ENCODE measurements around the gene LMNTD2. TPM values are rescaled to one million over a fixed set of nuclear protein-coding genes. Genes with fewer than 3 reads are reported as not detected.
A peak's percentile ranks its signal among the peaks of the same experiment; 100 is the strongest.

LMNTD2 gene
- total RNA-seq, 1 donor from 2014 or later = 16.6 TPM

DNA sequence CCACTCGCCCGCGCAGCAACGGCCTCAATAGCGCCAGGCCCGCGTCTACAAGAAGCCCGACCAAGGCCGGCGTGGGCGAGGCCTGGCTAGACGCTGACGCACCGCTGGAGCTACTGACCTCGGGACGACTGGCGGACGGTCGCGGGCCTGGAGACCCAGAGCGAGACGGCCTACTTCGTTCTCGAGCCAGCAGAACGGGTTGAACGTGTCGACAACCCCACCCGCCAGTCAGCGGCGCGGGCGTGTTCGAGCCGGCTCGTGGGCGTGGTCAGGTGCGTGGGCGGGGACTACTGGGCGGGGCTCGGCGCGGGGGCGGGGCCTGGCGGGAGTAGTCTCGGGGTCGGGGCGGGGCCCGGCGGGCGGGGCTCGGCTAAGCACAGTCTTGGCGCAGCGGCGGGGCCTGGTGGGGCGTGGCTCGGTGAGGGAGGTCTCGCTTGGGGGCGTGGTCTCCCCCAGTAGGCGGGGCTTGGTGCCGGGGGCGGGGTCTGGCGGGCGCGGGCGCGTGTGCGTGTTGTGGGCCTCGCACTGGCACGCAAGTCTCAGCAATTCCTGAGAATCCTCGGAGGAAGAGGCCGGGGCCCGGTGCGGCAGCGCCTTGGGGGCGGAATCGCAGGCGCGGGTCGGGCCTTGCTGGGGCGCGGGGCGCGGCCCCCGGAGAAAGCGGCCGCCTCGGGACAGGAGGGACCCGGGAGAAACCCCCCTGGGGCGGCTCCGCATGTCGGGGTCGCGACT, 53.4 kb downstream of the LMNTD2 start, which contains the start of gene RNH1:
TSS of gene RNH1 (minus strand) at position 248 of the 732 bp plus-strand sequence. CDS start 5,080 bp downstream, outside the sequence.
- Mint-ChIP-seq H3K4me1 (peaks cover 22% of the 10 kb centered on the region), H3K9me3 (no peaks in the 10 kb centered on the region), H3K27ac (peak within 1 kb of the TSS; percentile 100), H3K27me3 (ENCODE audit: low read depth) (no peaks in the 10 kb centered on the region), H3K4me3 (peak within 1 kb of the TSS; percentile 96), H3K36me3 (peaks cover 11% of the 10 kb centered on the region)
- DNase-seq (ENCODE audit: low spot score in 2 of 2, unreplicated experiment in 2 of 2) = peak; percentile 100
- TF ChIP-seq, protein P1, sequence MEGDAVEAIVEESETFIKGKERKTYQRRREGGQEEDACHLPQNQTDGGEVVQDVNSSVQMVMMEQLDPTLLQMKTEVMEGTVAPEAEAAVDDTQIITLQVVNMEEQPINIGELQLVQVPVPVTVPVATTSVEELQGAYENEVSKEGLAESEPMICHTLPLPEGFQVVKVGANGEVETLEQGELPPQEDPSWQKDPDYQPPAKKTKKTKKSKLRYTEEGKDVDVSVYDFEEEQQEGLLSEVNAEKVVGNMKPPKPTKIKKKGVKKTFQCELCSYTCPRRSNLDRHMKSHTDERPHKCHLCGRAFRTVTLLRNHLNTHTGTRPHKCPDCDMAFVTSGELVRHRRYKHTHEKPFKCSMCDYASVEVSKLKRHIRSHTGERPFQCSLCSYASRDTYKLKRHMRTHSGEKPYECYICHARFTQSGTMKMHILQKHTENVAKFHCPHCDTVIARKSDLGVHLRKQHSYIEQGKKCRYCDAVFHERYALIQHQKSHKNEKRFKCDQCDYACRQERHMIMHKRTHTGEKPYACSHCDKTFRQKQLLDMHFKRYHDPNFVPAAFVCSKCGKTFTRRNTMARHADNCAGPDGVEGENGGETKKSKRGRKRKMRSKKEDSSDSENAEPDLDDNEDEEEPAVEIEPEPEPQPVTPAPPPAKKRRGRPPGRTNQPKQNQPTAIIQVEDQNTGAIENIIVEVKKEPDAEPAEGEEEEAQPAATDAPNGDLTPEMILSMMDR (IDR thresholded peaks at IDR 0.05; ENCODE audit: unreplicated experiment) = no peak

DNA sequence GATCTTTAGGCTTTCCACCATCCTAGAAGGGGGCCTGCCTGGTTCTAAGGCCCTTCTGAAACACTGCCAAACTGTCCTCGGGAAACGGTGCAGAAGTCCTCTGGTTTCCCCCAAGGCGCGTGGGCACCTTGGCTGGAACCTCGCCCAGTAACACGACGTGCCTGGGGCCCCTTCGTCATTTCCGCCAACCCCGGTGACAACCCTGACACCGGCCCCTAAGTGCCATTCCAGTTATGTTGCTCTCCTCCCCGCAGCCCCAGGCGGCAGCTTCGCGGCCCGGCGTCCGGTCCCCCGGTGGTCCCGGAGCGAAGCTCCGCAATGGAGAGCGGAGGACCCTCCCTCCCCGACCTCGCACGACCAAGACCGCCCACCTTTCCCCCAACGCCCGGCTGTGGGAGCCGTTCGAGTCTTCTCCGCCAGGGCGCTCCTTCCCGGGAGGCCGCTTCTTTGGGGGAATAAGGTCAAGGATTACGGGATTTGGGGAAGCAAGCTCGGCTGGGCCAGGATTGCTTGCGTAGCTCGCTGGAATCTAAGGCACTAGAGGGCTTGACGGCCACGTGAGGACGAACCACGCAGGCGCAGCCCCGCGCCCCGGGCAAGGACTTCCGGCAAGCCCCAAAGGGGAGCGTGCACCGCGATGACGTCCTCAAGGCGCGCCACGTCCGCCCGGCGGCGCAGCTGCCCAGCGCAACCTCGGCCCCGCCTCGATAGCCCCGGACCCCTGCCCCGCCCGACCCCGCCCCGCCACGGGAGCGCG, 54.1 kb downstream of the LMNTD2 start:
- H3K27me3 Mint-ChIP-seq (ENCODE audit: low read depth) = no peaks in the 10 kb centered on the region
- TF ChIP-seq, protein P1 (IDR thresholded peaks at IDR 0.05; ENCODE audit: unreplicated experiment) = peak; percentile 12
- peak overlapping the region; percentile 96 for H3K4me3 Mint-ChIP-seq
- peaks cover 8% of the 10 kb centered on the region for H3K36me3 Mint-ChIP-seq
- peak; percentile 97 to 99 for DNase-seq (ENCODE audit: low spot score in 2 of 2, unreplicated experiment in 2 of 2)
- peaks cover 22% of the 10 kb centered on the region for H3K4me1 Mint-ChIP-seq
- peak overlapping the region; percentile 100 for H3K27ac Mint-ChIP-seq
- H3K9me3 Mint-ChIP-seq = no peaks in the 10 kb centered on the region

DNA sequence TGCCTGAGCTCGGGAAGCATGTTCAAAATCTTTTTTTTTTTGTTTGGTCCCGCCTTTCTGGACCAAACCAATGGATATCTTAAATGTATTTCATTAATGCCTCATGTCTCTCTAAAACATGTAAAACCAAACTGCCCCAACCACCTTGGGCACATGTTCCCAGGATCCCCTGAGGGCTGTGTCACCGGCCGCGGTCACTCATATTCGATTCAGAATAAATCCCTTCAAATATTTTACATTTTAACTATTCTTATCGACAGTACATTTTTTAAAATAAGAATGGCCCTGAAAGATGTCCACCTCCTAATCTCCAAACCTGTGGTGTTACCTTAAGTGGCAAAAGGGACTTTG, 55.6 kb downstream of the LMNTD2 start:
- DNase-seq (ENCODE audit: low spot score in 2 of 2, unreplicated experiment in 2 of 2) = no peak
- H3K36me3 Mint-ChIP-seq = peaks cover 7% of the 10 kb centered on the region
- no peaks in the 10 kb centered on the region for H3K9me3 Mint-ChIP-seq
- H3K4me3 Mint-ChIP-seq = peak overlapping the region; percentile 96
- TF ChIP-seq, protein P1 (IDR thresholded peaks at IDR 0.05; ENCODE audit: unreplicated experiment) = no peak
- peaks cover 22% of the 10 kb centered on the region for H3K4me1 Mint-ChIP-seq
- peak overlapping the region; percentile 100 for H3K27ac Mint-ChIP-seq
- no peaks in the 10 kb centered on the region for H3K27me3 Mint-ChIP-seq (ENCODE audit: low read depth)

Small RNA genes lying within 50 kb of the gene (microRNA-seq; reads per million reads assigned to microRNA genes)
- 1,376 reads per million, percentile 83 among the genes with 10 or more reads in this experiment for gene MIR210

Other genes with a start within 250 kb of the LMNTD2 start
- 120 to 128 TPM (median 122 TPM) in 3 replicates for gene IFITM1, start 246.7 kb downstream of the LMNTD2 start, total RNA-seq
- 540 to 561 TPM (median 547 TPM) in 3 replicates for gene IFITM3, start 239.9 kb downstream of the LMNTD2 start, total RNA-seq
- 294 to 314 TPM (median 300 TPM) in 3 replicates for gene B4GALNT4, start 191.2 kb downstream of the LMNTD2 start, total RNA-seq
- 57.5 to 65.7 TPM (median 58.8 TPM) in 3 replicates for gene PKP3, start 166.5 kb downstream of the LMNTD2 start, total RNA-seq
- 35.5 to 42.5 TPM (median 39.2 TPM) in 3 replicates for gene SIGIRR, start 145.7 kb downstream of the LMNTD2 start, total RNA-seq
- gene ANO9, start 118.7 kb downstream of the LMNTD2 start, total RNA-seq = 29.7 to 32.3 TPM (median 30.6 TPM) in 3 replicates
- gene PTDSS2, start 110.5 kb downstream of the LMNTD2 start, total RNA-seq = 39.0 to 49.7 TPM (median 42.1 TPM) in 3 replicates
- 81.7 to 89.4 TPM (median 83.2 TPM) in 3 replicates for gene RNH1, start 53.5 kb downstream of the LMNTD2 start, total RNA-seq
- gene HRAS, start 25.2 kb downstream of the LMNTD2 start, total RNA-seq = 35.1 to 41.5 TPM (median 39.3 TPM) in 3 replicates
- 3.0 to 3.4 TPM (median 3.2 TPM) in 3 replicates for gene LRRC56, start 23.2 kb downstream of the LMNTD2 start, total RNA-seq
- gene RASSF7, start 232 bp upstream of the LMNTD2 start, total RNA-seq = 29.3 to 32.3 TPM (median 32.1 TPM) in 3 replicates
- 48.2 to 51.1 TPM (median 49.7 TPM) in 3 replicates for gene PHRF1, start 15.7 kb upstream of the LMNTD2 start, total RNA-seq
- 20.8 to 24.5 TPM (median 21.9 TPM) in 3 replicates for gene IRF7, start 55.2 kb upstream of the LMNTD2 start, total RNA-seq
- gene CDHR5, start 64.2 kb upstream of the LMNTD2 start, total RNA-seq = 0.27 to 0.58 TPM (median 0.34 TPM) in 3 replicates
- gene SCT, start 66.4 kb upstream of the LMNTD2 start, total RNA-seq = 1.2 to 1.7 TPM (median 1.3 TPM) in 3 replicates
- gene DRD4, start 76.5 kb upstream of the LMNTD2 start, total RNA-seq = 2.1 to 3.1 TPM (median 2.5 TPM) in 3 replicates
- gene DEAF1, start 134.5 kb upstream of the LMNTD2 start, total RNA-seq = 59.6 to 64.9 TPM (median 64.0 TPM) in 3 replicates
- 25.7 to 30.7 TPM (median 28.7 TPM) in 3 replicates for gene TMEM80, start 135.1 kb upstream of the LMNTD2 start, total RNA-seq
- gene EPS8L2, start 145.5 kb upstream of the LMNTD2 start, total RNA-seq = 105 to 112 TPM (median 111 TPM) in 3 replicates
- gene TALDO1, start 186.7 kb upstream of the LMNTD2 start, total RNA-seq = 86.9 to 97.5 TPM (median 89.7 TPM) in 3 replicates
- gene GATD1, start 216.7 kb upstream of the LMNTD2 start, total RNA-seq = 81.1 to 91.2 TPM (median 83.9 TPM) in 3 replicates
- gene CEND1, start 229.4 kb upstream of the LMNTD2 start, total RNA-seq = not detected in 3 replicates
- 34.3 to 37.2 TPM (median 35.7 TPM) in 3 replicates for gene SLC25A22, start 237.5 kb upstream of the LMNTD2 start, total RNA-seq
- gene PIDD1, start 244.5 kb upstream of the LMNTD2 start, total RNA-seq = 40.1 to 43.7 TPM (median 43.1 TPM) in 3 replicates
- 1,651 to 1,738 TPM (median 1,657 TPM) in 3 replicates for gene RPLP2, start 249.2 kb upstream of the LMNTD2 start, total RNA-seq